Activated T-helper 1 cell treated with anti-CD3 and anti-CD28 coated beads, Interleukin-2, amount 50 U/mL, for 16 hours (primary cell): ENCODE results near the gene PHOSPHO2.

Experiments
- DNase-seq, 2 donors: peaks; one replicate each; pipeline ENCODE4 v3.0.0-alpha.2; 2020; ENCODE audit warnings: low read depth in 1 of 2, low spot score in 1 of 2

PHOSPHO2 gene

GRCh38 chr2:169715379-169716237, 21.3 kb downstream of the PHOSPHO2 start:
- DNase-seq: no peak

GRCh38 chr2:169716238-169716886, 22.1 kb downstream of the PHOSPHO2 start:
- no peak for DNase-seq

- DNase-seq: no peak
Measured at GRCh38 chr2:169716938-169717690, 22.8 kb downstream of the PHOSPHO2 start.

- DNase-seq: no peak
Measured at GRCh38 chr2:169717691-169718063, 23.4 kb downstream of the PHOSPHO2 start.

- DNase-seq: no peak
Measured at GRCh38 chr2:169718930-169719504, 24.7 kb downstream of the PHOSPHO2 start.

- DNase-seq: no peak
Measured at GRCh38 chr2:169721016-169721415, 26.7 kb downstream of the PHOSPHO2 start.

- DNase-seq: no peak
Measured at GRCh38 chr2:169727065-169727464, 32.8 kb downstream of the PHOSPHO2 start.

GRCh38 chr2:169729274-169729605, 35.0 kb downstream of the PHOSPHO2 start:
- no peak for DNase-seq

- no peak for DNase-seq
Measured at GRCh38 chr2:169732075-169732474, 37.8 kb downstream of the PHOSPHO2 start.

GRCh38 chr2:169732583-169733358, 38.5 kb downstream of the PHOSPHO2 start:
- no peak for DNase-seq

- no peak for DNase-seq
Measured at GRCh38 chr2:169734169-169734847, 40.0 kb downstream of the PHOSPHO2 start.

GRCh38 chr2:169735623-169736022, 41.4 kb downstream of the PHOSPHO2 start:
- no peak for DNase-seq

GRCh38 chr2:169736902-169737301, 42.6 kb downstream of the PHOSPHO2 start:
- DNase-seq: no peak

- no peak for DNase-seq
Measured at GRCh38 chr2:169738566-169739229, 44.4 kb downstream of the PHOSPHO2 start.

- DNase-seq: no peak
Measured at GRCh38 chr2:169739351-169739750, 45.1 kb downstream of the PHOSPHO2 start.

- no peak for DNase-seq
Measured at GRCh38 chr2:169743549-169743948, 49.3 kb downstream of the PHOSPHO2 start.

- DNase-seq: no peak
Measured at GRCh38 chr2:169746240-169746639, 52.0 kb downstream of the PHOSPHO2 start.

- DNase-seq: no peak
Measured at GRCh38 chr2:169748319-169748718, 54.0 kb downstream of the PHOSPHO2 start.
